HepG2 (cell line): ENCODE data around the gene HAUS7. TPM values are rescaled to one million over a fixed set of nuclear protein-coding genes. Genes with fewer than 3 reads are reported as not detected.

Experiments used
- ATAC-seq: fragments of 200-7000 bp; cut with Tn5 transposase; 3 replicates; pipeline ENCODE4 v1.9.1; 2020; ENCODE audit warnings: mild to moderate bottlenecking, moderate library complexity
- BruUV-seq: library from RNA; stranded (reverse); fragments of 400-500 nt; replicated peaks from 2 replicates; lab custom pipeline; 2021; lab: Mats Ljungman, UMichigan
- CTCF ChIA-PET: fragments of 300-600 bp; formaldehyde crosslinking; extraction: SDS; loops from one replicate; lab custom pipeline; 2021; ENCODE audit warnings: low total read pairs, inconsistent platforms, low intra/inter-chr PET ratio; lab: Yijun Ruan, JAX
- POLR2A ChIA-PET: fragments of 350-600 bp; sonication (Branson Sonifier 250); formaldehyde crosslinking; loops from one replicate; lab custom pipeline; 2020; ENCODE audit warnings: antibody characterized with exemption, inconsistent platforms; lab: Yijun Ruan, JAX
- DNase-seq: peaks from one replicate; pipeline ENCODE4 v3.0.0-alpha.2; 2015; ENCODE audit warnings: low spot score
- FAIRE-seq: peaks from 3 replicates; lab custom pipeline; 2011; peaks lifted over from hg19 to GRCh38; lab: Jason Lieb, UNC
- H2AFZ ChIP-seq: one replicate; pipeline ENCODE4 v1.6.1; 2011; ENCODE audit warnings: low read length, inconsistent platforms
- H3K27ac ChIP-seq: fragments of 300-600 bp; 3 replicates; pipeline ENCODE4 v1.8.0; 2011; ENCODE audit warnings: mixed run types, mild to moderate bottlenecking, mixed read lengths, low read length, inconsistent platforms; ENCODE audit not compliant: insufficient read depth; ENCODE audit errors: extremely low read length
- H3K27me3 ChIP-seq, 2 experiments: fragments of 200-600 bp in 1 of 2; 2 replicates in 1 of 2; 3 replicates in 1 of 2; pipeline versions ENCODE4 v1.6.0 to v1.8.0; 2011; ENCODE audit warnings: low read length in 2 of 2, mild to moderate bottlenecking in 2 of 2, moderate library complexity in 2 of 2, inconsistent platforms in 1 of 2; ENCODE audit not compliant: insufficient read depth in 2 of 2, control insufficient read depth in 1 of 2
- H3K36me3 ChIP-seq, 2 experiments: fragments of 200-600 bp in 1 of 2; replicated peaks in 1 of 2; 2 replicates in 1 of 2; 3 replicates in 1 of 2; pipeline versions ENCODE4 v1.5.1 to v1.8.0; 2011; ENCODE audit warnings: low read length in 2 of 2, inconsistent platforms in 1 of 2; ENCODE audit not compliant: insufficient read depth in 2 of 2, control insufficient read depth in 1 of 2
- H3K4me1 ChIP-seq: 2 replicates; pipeline ENCODE4 v1.5.1; 2012; ENCODE audit warnings: low read length, inconsistent platforms; ENCODE audit not compliant: insufficient read depth
- H3K4me2 ChIP-seq: 2 replicates; pipeline ENCODE4 v1.6.0; 2011; ENCODE audit warnings: low read depth, low read length, inconsistent platforms
- H3K4me3 ChIP-seq, 3 experiments: fragments of 200-600 bp in 1 of 3; sonication (generic), shearing (Covaris generic) in 1 of 3; replicated peaks in 1 of 3; 2 replicates each; pipeline ENCODE4 v1.5.1; 2011 to 2016; ENCODE audit warnings: low read length in 3 of 3, inconsistent platforms in 2 of 3, low read depth in 2 of 3, mild to moderate bottlenecking in 2 of 3, control low read depth in 1 of 3, mixed read lengths in 1 of 3; ENCODE audit not compliant: insufficient read depth in 1 of 3
- H3K79me2 ChIP-seq: one replicate; pipeline ENCODE4 v1.6.1; 2011; ENCODE audit warnings: low read length, inconsistent platforms; ENCODE audit not compliant: insufficient read depth
- H3K9ac ChIP-seq: 2 replicates; pipeline ENCODE4 v1.6.0; 2011; ENCODE audit warnings: mild to moderate bottlenecking, low read depth, low read length, inconsistent platforms; ENCODE audit not compliant: insufficient read depth
- H3K9me3 ChIP-seq: 2 replicates; pipeline ENCODE4 v1.5.1; 2012; ENCODE audit warnings: mild to moderate bottlenecking, low read length
- H4K20me1 ChIP-seq: 2 replicates; pipeline ENCODE4 v1.6.0; 2011; ENCODE audit warnings: inconsistent platforms, mild to moderate bottlenecking, low read length, moderate library complexity; ENCODE audit not compliant: insufficient read depth
- ATRX ChIP-seq: sonication (generic); formaldehyde crosslinking; IDR thresholded peaks from 2 replicates; pipeline ENCODE4 v1.4.0; 2020; ENCODE audit warnings: missing genetic modification reagents, borderline replicate concordance
- HOXA3 ChIP-seq: sonication (generic); formaldehyde crosslinking; IDR thresholded peaks from 2 replicates; pipeline ENCODE4 v1.5.0; 2020; ENCODE audit warnings: missing genetic modification reagents
- JDP2 ChIP-seq: sonication (generic); formaldehyde crosslinking; IDR thresholded peaks from 2 replicates; pipeline ENCODE4 v1.8.1; 2022; ENCODE audit warnings: missing genetic modification reagents, borderline replicate concordance
- SRY ChIP-seq: sonication (generic); formaldehyde crosslinking; IDR thresholded peaks from 2 replicates; pipeline ENCODE4 v1.8.0; 2022; ENCODE audit warnings: mild to moderate bottlenecking, missing genetic modification reagents
- TCF7 ChIP-seq: sonication (generic); IDR thresholded peaks from 2 replicates; pipeline ENCODE4 v1.6.1; 2016; ENCODE audit warnings: antibody characterized with exemption, low read depth
- ZC3H13 ChIP-seq: sonication (generic); formaldehyde crosslinking; IDR thresholded peaks from 2 replicates; pipeline ENCODE4 v1.8.1; 2023; ENCODE audit warnings: mild to moderate bottlenecking, missing genetic modification reagents, moderate library complexity
- ZNF33B ChIP-seq: sonication (generic); formaldehyde crosslinking; IDR thresholded peaks from 2 replicates; pipeline ENCODE4 v1.5.1; 2020; ENCODE audit warnings: mild to moderate bottlenecking, missing genetic modification reagents
- ZNF557 ChIP-seq: sonication (generic); formaldehyde crosslinking; IDR thresholded peaks from 2 replicates; pipeline ENCODE4 v1.4.0; 2020; ENCODE audit warnings: missing genetic modification reagents
- ZNF619 ChIP-seq: sonication (generic); formaldehyde crosslinking; IDR thresholded peaks from 2 replicates; pipeline ENCODE4 v1.4.0; 2020; ENCODE audit warnings: mild to moderate bottlenecking, missing genetic modification reagents
- WGBS: methylation state at CpG from one replicate; pipeline ENCODE4 v1.1.6; 2017; ENCODE audit warnings: low lambda C conversion rate; 5-methylcytosine and 5-hydroxymethylcytosine counted together
- in situ Hi-C: cut with HindIII; loops from 2 replicates; pipeline ENCODE4 v1.10.0; 2017; ENCODE audit warnings: low pct_unique_long_range_greater_than_20kb; ENCODE audit not compliant: extremely low pct_ligation_motif_present
- intact Hi-C: fragments of 100-400 bp; cut with micrococcal nuclease; formaldehyde crosslinking; loops from one replicate; pipeline ENCODE4 v1.10.0; 2022; ENCODE audit not compliant: unreplicated experiment
- polyA plus RNA-seq, 8 experiments: library from polyadenylated mRNA; depleted of rRNA in 3 of 8; stranded (reverse) in 7 of 8; unstranded in 1 of 8; fragments of >200 nt; fragmentation: Illumina TruSeq in 4 of 8; extraction: Trizol in 4 of 8; gene quantifications; 2 replicates each; pipeline versions ENCODE4 v1.2.1 to v1.2.3, GENCODE V29; 2011 to 2016; ENCODE audit warnings: low read depth in 4 of 8, missing spikeins in 1 of 8, mixed read lengths in 1 of 8; ENCODE audit not compliant: insufficient read depth in 1 of 8
- total RNA-seq, 5 experiments: library from RNA; depleted of rRNA; stranded (reverse); fragments of >200 nt; fragmentation: Illumina TruSeq; extraction: Trizol; gene quantifications; 2 replicates each; pipeline ENCODE4 v1.2.3, GENCODE V29; 2016; ENCODE audit warnings: low read depth in 1 of 5
- TF ChIP-seq, protein P1 (sequence below): sonication (generic); formaldehyde crosslinking; conservative IDR thresholded peaks from 2 replicates; pipeline ENCODE4 v1.8.0; 2022; ENCODE audit warnings: missing genetic modification reagents
- TF ChIP-seq, protein P2 (sequence below): IDR thresholded peaks from 2 replicates; pipeline ENCODE4 v1.6.1; 2016
- TF ChIP-seq, protein P3 (sequence below): sonication (generic); formaldehyde crosslinking; conservative IDR thresholded peaks from 2 replicates; pipeline ENCODE4 v1.8.0; 2022; ENCODE audit warnings: low read depth, missing genetic modification reagents

Gene HAUS7
- total and polyA plus RNA-seq, 2 of the 13 experiments (the other 11 are each of a cell fraction or from before 2014, with no cell fraction given), result 10.9 to 42.4 TPM

DNA sequence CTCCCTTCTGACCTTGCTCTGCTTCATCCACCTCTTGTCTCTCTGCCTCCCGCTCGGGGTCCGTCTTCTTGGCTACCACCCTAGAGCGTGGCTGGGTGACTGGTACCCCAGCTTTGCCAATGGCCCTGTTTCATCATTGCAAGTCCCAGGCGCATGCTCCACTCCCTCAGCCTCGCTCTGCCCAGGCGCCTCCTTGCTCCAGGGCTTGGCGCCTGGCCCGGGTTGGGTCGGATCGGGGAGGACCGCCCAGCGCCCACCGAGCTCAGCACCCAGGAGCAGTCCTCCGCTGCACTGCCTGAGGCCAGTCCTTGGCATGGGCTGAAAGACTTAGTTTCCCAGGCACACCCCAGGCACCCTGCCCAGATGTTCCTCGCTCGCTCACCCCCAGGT lies 25.0 kb upstream of the HAUS7 start:
- ATAC-seq (peak; percentile 10), DNase-seq (no peak), FAIRE-seq (no peak)
- H3K27me3 ChIP-seq, result 0 out of 5 replicates have a peak, but pooled peaks cover 1 to 6% of the 10 kb centered on the region in 2 experiments
- intact Hi-C loops, result no loop called here
- H3K27ac ChIP-seq, result no peak overlapping the region
- ChIA-PET POLR2A (no interaction called here), CTCF (interaction anchor here (1.4 to 2.1 kb wide), 2 partner anchors 24 to 35 kb away, joined by 6 to 10 read pairs; no protein-coding TSS in a partner anchor)
- H4K20me1 ChIP-seq, result no peaks in the 10 kb centered on the region
- no peak for TF ChIP-seq ATRX (CRISPR knock-in tag)
- TF ChIP-seq, protein P1, sequence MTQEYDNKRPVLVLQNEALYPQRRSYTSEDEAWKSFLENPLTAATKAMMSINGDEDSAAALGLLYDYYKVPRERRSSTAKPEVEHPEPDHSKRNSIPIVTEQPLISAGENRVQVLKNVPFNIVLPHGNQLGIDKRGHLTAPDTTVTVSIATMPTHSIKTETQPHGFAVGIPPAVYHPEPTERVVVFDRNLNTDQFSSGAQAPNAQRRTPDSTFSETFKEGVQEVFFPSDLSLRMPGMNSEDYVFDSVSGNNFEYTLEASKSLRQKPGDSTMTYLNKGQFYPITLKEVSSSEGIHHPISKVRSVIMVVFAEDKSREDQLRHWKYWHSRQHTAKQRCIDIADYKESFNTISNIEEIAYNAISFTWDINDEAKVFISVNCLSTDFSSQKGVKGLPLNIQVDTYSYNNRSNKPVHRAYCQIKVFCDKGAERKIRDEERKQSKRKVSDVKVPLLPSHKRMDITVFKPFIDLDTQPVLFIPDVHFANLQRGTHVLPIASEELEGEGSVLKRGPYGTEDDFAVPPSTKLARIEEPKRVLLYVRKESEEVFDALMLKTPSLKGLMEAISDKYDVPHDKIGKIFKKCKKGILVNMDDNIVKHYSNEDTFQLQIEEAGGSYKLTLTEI (CRISPR knock-in tag), result no peak
- no peak for TF ChIP-seq HOXA3 (CRISPR knock-in tag)
- no peak for TF ChIP-seq JDP2 (CRISPR knock-in tag)
- TF ChIP-seq ZNF33B (CRISPR knock-in tag), result no peak
- TF ChIP-seq, protein P2, sequence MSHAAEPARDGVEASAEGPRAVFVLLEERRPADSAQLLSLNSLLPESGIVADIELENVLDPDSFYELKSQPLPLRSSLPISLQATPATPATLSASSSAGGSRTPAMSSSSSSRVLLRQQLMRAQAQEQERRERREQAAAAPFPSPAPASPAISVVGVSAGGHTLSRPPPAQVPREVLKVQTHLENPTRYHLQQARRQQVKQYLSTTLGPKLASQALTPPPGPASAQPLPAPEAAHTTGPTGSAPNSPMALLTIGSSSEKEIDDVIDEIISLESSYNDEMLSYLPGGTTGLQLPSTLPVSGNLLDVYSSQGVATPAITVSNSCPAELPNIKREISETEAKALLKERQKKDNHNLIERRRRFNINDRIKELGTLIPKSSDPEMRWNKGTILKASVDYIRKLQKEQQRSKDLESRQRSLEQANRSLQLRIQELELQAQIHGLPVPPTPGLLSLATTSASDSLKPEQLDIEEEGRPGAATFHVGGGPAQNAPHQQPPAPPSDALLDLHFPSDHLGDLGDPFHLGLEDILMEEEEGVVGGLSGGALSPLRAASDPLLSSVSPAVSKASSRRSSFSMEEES (CRISPR knock-in tag), result no peak
- no peak for TF ChIP-seq SRY (CRISPR knock-in tag)
- TF ChIP-seq, protein P3, sequence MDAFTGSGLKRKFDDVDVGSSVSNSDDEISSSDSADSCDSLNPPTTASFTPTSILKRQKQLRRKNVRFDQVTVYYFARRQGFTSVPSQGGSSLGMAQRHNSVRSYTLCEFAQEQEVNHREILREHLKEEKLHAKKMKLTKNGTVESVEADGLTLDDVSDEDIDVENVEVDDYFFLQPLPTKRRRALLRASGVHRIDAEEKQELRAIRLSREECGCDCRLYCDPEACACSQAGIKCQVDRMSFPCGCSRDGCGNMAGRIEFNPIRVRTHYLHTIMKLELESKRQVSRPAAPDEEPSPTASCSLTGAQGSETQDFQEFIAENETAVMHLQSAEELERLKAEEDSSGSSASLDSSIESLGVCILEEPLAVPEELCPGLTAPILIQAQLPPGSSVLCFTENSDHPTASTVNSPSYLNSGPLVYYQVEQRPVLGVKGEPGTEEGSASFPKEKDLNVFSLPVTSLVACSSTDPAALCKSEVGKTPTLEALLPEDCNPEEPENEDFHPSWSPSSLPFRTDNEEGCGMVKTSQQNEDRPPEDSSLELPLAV (CRISPR knock-in tag), result no peak
- no peak for TF ChIP-seq ZC3H13 (CRISPR knock-in tag)
- no peak for TF ChIP-seq ZNF557 (CRISPR knock-in tag)
- TF ChIP-seq TCF7, result no peak
- TF ChIP-seq ZNF619 (CRISPR knock-in tag), result no peak
- no peaks in the 10 kb centered on the region for H3K9me3 ChIP-seq
- H3K4me3 ChIP-seq, result peak overlapping the region; percentile 7 to 58 (median 20); a peak in 3 of 6 replicates
- peak overlapping the region; percentile 69 for H3K4me2 ChIP-seq
- H3K9ac ChIP-seq, result no peak overlapping the region
- in situ Hi-C loops, result no loop called here
- no peaks in the 10 kb centered on the region for H3K36me3 ChIP-seq
- 0% methylated on average over 4 of the region's 17 CpGs for whole genome bisulfite sequencing
- BruUV-seq, result no TSS peak
- H3K4me1 ChIP-seq, result peaks cover 49% of the 10 kb centered on the region
- no peak overlapping the region for H2AFZ ChIP-seq
- no peaks in the 10 kb centered on the region for H3K79me2 ChIP-seq
